Fibroblast of mammary gland (primary cell): ENCODE measurements around the gene PTPRK.

Experiments
- DNase-seq: peaks from one replicate; pipeline ENCODE4 v3.0.0-alpha.2; 2010; ENCODE audit warnings: low read depth
- H3K4me3 ChIP-seq: 2 replicates; pipeline ENCODE4 v1.5.1; 2011; ENCODE audit warnings: low read depth, mild to moderate bottlenecking, low read length, moderate library complexity; ENCODE audit not compliant: control insufficient read depth
- CTCF ChIP-seq: conservative IDR thresholded peaks from 2 replicates; pipeline ENCODE4 v1.5.1; 2011; ENCODE audit warnings: low read depth, low read length, inconsistent platforms; ENCODE audit not compliant: control insufficient read depth, insufficient read depth

Gene PTPRK

GRCh38 chr6:128238225-128238624, 282.2 kb downstream of the PTPRK start:
- DNase-seq = no peak
- H3K4me3 ChIP-seq = no peak overlapping the region
- no peak for TF ChIP-seq CTCF

GRCh38 chr6:128235556-128235955, 284.8 kb downstream of the PTPRK start:
- no peak overlapping the region for H3K4me3 ChIP-seq
- DNase-seq = peak; percentile 18
- TF ChIP-seq CTCF = no peak

GRCh38 chr6:128233531-128233930, 286.9 kb downstream of the PTPRK start:
- H3K4me3 ChIP-seq = no peak overlapping the region
- no peak for TF ChIP-seq CTCF
- no peak for DNase-seq

- no peak for DNase-seq
- no peak overlapping the region for H3K4me3 ChIP-seq
- TF ChIP-seq CTCF = no peak
Measured at GRCh38 chr6:128230267-128230989, 290.0 kb downstream of the PTPRK start.

GRCh38 chr6:128225612-128226011, 294.8 kb downstream of the PTPRK start:
- no peak for DNase-seq
- no peak for TF ChIP-seq CTCF
- no peak overlapping the region for H3K4me3 ChIP-seq

GRCh38 chr6:128216917-128217316, 303.5 kb downstream of the PTPRK start:
- no peak for TF ChIP-seq CTCF
- DNase-seq = no peak
- H3K4me3 ChIP-seq = no peak overlapping the region
